SH-SY5Y (cell line): Measurements from ENCODE around the gene VPS13D.

ENCODE experiments used
- GATA2 ChIP-seq: IDR thresholded peaks from 2 replicates; pipeline ENCODE4 v1.6.1; 2011; ENCODE audit warnings: mild to moderate bottlenecking, low read depth, low read length
- GATA3 ChIP-seq: IDR thresholded peaks from 2 replicates; pipeline ENCODE4 v1.6.1; 2011; ENCODE audit warnings: low read depth, mild to moderate bottlenecking, low read length, moderate library complexity

GRCh38 chr1:12314333-12314903 lies 84.6 kb downstream of the VPS13D start:
- no peak for TF ChIP-seq GATA2
- no peak for TF ChIP-seq GATA3
